GM20431 (cell line): ENCODE data around the gene RANBP3.
"Not testable (repeated sequence)": the region's sequence is repeated elsewhere in the genome, so short reads cannot be mapped to it uniquely, and the experiment has no call there.

Experiments
- in situ Hi-C: fragments of 300-500 bp; cut with MseI, MboI; formaldehyde crosslinking; loops from one replicate; pipeline ENCODE4 v1.15.0; 2020; ENCODE audit warnings: low sequenced_read_pairs; ENCODE audit not compliant: unreplicated experiment

The RANBP3 gene

DNA sequence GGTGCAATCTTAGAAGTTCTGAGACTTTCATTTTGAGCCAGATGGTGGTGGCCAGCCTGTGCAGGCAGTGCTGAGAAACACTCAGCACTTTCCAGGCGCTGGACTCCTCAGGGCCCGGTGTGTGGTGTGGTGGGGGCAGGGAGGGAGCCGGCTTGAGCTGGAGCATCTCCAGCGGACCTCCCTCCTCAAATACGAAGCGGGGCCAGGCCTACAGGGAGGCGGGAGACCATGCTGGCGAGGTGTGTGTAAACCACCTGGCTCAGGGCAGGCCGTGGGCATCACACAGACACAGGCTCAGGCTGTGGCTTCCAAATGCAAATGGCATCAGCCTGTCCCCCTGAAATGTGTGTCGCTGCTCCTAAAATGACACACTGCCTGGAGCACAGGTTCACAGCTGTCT is 33.3 kb upstream of the RANBP3 start:
- in situ Hi-C loops: loop anchor here (10.0 kb wide), 1 partner anchor 206 kb away; the partner anchor contains the start of gene NRTN

DNA sequence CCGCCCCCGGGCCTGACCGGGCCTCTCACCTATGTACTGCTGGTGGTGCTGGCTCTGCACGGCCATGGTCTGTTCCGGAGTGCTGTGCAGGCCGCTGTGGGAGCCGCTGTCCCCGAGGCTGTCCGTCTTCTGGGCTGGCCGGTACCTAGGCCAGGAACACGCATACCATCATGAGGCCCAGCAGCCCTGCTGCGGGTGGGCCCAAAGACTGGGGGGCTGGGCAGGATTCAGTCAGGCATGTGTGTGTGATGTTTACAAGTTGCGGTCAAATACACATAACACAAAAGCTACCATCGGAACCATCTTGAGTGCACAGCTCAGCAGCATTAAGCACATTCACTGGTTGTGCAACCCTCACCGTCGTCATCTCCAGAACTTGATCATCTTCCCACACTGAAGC is 32.2 kb upstream of the RANBP3 start:
- in situ Hi-C loops: loop anchor here (10.0 kb wide), 1 partner anchor 205 kb away; the partner anchor contains the start of gene NRTN

DNA sequence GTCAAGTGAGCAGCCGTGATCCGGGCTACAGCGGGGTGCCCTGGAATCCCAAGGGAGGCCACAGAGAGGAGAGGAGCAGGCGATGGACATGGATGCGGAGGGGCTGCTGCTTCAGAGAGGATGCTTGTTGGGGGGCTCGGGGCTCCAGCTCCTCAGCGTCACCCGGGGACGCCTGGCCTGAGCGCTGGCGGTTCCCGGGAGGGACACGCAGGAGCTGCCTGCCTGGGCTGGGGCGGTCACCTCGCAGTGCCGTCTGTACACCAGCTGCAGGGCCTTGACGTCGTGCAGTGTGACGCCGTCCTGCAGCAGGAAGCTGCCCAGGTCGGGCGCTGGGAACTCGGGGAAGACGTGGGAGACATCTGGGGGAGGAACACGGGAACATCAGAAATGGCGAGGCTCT is 29.9 kb upstream of the RANBP3 start:
- in situ Hi-C loops: no loop called here

DNA sequence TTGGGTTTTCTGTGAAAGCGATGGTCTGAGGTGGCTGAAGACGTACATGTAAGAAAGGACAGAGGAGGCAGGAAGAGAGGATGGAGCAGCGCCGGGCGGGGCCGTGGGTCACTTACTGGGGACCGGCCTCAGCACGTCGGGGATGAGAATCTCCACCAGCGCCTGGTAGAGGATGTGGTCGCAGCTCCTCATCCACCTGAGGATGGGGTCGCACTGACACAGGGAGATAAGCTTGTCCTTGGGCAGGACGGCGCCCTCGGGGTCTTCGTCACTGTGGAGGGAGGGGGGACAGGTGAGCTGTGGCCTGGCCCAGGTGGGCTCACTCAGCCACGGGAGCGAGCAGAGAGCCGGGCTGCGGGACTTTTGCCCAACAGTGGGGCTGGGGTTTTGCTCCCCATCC is 29.0 kb upstream of the RANBP3 start:
- in situ Hi-C loops: no loop called here

DNA sequence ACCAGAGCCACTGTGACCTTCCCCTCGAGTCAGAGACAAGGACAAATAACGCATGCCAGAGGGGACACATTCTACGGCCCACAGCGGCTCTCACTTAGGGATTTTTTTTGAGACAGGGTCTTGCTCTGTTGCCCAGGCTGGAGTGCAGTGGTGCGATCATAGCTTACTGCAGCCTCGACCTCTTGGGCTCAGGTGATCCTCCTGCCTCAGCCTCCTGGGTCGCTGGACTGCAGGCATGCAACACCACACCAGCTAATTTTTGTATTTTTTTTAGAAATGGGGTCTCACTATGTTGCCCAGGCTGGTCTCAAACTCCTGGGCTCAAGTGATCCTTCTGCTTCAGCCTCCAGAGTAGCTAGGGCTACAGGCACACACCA is 28.1 kb upstream of the RANBP3 start:
- in situ Hi-C loops: not testable (repeated sequence)

DNA sequence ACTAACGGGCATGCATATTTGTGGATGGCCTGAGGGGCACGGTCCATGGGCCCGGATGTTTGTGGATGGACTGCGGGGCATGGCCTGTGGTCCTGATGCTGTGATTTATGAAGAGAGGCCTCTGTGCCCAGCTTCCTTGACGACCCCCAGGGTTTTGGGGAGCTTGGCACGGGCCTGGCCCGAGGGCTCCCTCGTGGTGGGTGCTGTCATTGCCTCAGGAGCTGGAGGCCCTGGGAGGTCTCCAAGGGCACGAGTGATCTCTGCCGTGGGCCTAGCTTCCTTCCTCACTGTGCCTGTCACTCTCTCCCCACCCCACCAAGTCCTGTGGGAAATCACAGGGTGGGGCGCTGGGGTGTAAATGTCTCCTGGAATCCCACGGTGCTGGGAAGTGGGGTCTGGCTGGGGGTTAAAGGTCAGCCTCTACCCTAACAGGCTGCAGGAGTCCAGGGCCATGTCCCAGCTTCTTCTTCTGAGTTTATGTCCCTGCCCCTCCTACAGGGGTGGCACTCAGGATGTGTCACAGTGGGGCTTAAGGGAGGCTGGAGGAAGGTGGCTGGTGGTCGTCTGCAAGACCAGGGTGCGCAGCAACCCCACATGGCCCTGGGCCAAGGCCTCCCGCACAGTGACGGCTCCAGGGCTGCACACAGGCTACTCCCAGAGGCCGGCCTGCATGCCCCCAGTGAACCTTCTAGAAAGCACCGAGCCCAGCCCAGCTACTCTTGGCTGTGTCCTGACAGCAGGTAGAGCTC is 27.6 kb upstream of the RANBP3 start:
- in situ Hi-C loops: no loop called here

DNA sequence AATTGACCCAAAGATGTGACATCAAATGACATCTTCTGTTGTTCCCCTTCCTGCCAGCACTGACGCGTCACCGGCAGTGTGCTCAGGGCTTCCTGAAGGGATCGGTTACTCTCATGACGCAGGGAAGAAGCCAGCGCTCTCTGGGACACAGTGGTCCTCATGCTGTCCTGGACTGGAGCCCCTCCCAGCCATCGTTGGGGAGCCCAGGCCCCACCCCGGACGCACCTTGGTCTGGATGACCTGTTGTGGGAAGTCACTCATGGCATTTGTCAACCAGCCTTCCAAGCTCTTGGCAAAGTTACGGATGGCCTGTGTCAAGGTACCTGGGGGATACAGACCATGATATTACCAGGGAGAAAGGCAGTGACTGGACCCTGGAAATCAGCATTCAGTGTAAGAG is 26.0 kb upstream of the RANBP3 start:
- in situ Hi-C loops: no loop called here

DNA sequence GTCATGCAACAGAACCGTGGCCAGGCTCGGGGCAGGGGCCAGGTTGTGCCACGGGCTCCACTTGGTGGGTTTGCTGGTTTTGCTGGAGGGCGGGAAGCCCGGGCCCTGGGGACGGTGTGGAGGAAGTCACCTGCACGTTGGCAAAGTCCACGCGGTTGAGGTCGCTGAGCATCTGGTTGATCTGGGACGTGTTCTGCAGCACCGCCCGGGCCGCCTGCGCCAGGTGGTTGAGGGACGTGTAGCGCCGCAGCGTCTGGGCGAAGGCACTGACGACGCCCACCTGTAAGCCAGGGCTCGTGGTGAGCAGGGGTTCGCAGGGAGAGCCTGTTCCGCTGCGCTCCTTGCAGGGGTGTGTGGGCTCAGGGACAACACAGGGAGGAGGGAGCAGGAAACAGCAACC is 24.7 kb upstream of the RANBP3 start:
- in situ Hi-C loops: no loop called here

DNA sequence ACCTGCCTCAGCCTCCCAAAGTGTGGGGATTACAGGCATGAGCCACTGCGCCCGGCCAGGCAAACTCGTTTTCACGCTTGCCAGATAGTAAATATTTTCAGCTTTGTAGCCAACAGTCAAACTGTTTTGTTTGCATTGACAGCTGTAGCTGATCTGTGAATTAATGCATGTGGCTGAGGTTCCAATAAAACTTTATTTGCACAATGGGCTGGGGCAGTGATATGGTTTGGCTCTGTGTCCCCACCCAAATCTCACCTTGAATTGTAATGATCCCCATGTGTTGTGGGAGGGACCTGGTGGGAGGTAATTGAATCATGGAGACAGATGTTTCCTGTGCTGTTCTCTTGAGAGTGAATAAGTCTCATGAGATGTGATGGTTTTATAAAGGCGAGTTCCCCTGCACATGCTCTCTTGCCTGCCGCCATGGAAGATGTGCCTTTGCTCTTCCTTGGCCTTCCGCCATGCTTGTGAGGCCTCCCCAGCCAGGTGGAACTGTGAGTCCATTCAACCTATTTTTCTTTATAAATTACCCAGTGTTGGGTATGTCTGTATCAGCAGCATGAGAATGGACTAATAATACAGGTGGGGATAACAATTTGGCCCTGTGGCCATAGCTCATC is 22.4 kb upstream of the RANBP3 start:
- in situ Hi-C loops: no loop called here

DNA sequence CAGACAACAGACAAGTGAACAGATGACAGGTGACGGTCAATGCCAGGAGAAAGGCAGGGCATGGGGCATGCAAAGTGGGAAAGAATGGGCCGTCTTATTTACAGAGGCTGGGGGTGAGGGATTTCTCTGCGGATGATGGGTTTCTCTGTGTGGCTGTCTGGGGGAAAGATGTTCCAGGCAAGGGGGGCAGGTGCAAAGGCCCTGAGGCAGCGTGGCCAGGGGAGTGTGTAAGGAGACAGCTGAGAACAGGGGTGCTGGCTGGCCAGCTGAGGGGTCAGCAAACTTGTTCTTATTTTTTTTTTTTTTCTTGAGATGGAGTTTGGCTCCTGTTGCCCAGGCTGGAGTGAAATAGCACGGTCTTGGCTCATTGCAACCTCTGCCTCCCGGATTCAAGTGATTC is 21.8 kb upstream of the RANBP3 start:
- in situ Hi-C loops: no loop called here

DNA sequence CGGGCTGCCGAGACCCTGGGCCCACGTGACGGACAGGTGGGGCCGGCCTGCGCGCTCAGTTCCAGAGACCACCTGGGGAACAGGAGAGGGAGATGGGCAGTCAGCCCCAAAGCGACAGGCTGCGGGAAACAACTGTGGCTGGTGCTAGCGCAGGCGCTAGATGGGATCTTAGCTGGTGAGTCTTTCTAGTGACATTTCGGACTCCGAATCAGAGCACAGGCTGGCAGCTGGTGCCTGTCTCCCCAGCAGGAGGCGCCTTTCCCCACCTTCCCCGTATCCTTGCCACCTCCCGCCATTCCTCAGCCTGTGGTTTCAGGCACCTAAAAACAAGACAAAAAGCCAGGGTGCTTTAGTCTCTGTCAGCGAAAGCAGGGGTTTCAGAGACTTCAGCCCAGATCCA is 19.4 kb upstream of the RANBP3 start:
- in situ Hi-C loops: no loop called here

DNA sequence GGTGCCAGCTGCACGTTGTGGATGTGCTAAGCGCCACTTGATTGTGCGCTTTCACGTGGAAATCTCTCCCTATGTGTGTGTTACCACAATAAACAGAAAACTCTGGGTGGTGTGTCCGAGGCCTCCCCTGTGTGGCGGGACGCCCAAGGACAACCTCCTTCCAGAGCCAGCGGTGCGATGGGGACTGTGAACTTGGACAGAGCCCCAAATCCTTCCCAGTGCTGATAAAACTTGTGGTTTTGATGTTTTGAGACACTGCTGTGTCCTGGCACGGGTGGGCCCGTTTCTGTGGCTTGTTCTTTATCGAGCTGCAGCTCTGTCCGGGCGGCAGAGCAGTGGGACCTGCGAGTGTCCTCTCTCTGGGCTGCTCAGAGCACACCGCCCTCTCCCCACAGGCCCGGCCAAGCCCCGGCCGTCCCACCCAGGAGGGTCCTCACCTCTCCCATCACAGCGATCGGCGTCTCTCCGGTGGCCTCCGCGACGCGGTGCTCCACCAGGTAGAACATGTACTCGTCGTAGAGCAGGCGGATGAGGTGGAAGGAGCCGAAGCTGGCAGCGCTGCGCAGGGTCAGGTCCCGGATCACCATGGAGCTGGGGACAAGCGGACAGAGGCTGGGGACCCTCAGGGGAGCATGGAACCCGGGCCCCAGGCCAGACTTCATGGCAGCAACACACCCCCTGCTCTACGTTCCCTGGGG is 18.8 kb upstream of the RANBP3 start:
- in situ Hi-C loops: no loop called here

DNA sequence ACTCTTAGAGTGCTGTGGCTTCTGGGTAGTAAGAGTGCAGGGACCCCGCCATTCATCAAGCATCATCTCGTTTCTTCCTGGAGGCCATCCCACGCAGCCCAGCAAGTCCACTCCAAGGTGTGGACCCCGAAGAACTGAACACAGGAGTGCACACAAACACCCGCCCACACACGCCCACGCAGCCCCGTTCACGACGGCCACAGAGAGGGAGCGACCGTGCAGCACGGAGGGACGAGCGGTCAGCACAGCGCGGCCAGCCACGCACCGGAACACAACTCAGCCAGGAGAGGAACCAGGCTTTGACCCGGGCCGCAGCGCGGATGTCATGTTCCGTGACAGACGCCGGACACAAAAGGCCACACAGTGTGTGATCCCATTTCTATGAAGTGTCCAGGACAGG is 18.2 kb upstream of the RANBP3 start:
- in situ Hi-C loops: no loop called here

DNA sequence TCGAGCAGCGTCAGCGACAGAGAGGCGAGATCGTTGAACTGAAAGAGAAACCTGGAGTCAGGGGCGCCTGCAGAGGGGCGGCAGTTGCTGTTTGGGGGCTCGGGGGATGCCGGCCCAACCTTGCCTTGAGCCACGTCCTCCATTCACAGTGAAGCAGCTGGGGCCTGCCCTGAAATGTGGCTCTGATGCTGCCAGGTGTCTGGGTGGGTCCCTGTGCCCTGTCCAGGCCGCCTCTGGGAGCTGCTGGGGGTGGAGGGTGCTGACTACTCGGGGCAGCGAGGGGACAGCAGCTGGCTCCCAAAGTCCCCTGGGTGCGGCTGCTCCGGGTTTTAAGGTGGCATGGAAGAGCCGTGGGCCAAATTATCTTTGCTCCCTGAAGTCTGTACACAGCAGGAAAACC is 17.7 kb upstream of the RANBP3 start:
- in situ Hi-C loops: no loop called here

DNA sequence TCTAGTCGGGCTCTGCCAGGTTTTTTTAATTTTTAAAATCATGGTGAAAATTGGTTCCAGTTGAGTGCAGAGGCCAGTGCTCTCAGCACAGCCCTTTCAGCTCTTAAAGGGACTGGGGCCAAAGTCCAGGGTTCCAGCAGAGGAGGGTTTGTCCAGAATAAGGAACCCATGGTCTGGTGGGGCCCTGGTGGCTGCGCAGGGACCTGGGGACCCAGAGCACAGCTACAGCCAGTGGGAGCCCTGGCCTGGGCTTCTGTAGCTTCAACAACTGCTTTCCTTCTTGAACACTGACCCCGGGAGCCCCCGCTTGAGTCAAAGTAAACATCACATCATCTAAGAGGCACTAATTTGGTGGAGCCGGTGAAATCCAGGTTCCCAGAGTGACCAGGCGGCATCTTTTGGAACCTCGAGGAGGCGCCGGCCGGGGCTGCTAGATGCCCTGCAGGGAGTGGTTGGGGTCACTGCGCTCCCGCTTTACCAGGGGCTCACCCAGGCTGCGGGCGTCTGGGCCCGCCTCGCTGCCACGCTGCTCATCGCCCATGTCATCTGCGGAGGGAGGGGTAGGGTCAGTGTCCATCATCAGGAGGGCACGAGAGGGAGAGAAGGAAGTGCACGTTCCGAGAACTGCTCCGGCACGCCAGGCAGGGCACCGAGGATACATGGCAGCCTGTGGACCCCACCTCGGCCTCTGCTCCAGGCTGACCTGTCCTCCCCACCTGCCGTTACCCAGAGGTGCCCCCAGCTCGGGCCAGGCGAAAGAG is 16.6 kb upstream of the RANBP3 start:
- in situ Hi-C loops: no loop called here

DNA sequence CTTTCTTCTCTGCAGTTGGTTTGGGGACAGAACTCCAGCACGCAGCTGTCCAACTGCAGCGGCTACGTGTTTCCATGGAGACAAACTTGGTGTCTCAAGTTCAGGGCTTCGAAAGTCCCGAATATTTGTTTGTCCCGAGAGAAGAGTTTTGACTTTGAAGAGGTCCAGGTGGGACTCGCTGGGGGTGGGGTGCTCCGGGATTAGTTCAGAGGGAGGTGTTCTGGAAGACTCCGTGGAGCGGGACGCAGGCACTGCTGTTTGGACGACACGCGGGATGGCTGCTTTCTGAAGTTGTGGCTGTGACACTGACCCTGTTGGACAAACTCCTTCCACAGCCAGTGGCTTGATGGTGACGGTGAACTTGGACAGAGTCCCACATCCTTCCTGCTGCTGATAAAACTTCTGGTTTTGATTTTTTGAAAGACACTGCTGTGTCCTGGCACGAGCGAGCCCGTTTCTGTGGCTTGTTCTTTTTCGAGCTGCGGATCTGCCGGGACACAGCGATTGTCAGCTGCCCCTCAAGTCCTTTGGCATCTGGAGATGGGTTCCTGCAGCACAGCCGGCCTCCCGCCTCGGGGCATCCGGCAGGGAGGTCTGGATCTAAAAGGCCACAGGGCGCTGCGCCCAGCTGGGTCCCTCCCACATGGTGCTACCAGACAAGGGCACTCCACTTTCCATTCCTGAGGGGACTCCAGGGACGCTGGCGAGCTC is 15.9 kb upstream of the RANBP3 start:
- in situ Hi-C loops: no loop called here

DNA sequence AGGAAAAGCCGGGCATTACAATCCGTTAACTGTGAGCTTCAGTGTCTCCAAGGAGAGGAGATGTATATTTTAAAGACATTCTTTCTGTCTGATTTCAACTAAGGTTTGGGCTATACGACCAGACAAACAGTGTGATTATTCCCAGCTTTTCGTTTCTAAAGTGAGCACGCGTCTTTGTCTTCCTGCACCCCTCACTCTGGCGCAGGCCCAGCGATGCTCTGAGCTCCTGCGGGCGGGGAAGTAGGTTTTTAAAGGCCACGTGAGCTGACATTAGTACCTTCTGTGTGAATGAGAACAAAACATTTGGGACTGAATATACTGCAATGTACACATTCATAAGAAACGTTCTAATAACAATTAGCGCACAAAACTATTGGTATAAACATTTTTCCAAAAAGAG is 15.3 kb upstream of the RANBP3 start:
- in situ Hi-C loops: no loop called here

DNA sequence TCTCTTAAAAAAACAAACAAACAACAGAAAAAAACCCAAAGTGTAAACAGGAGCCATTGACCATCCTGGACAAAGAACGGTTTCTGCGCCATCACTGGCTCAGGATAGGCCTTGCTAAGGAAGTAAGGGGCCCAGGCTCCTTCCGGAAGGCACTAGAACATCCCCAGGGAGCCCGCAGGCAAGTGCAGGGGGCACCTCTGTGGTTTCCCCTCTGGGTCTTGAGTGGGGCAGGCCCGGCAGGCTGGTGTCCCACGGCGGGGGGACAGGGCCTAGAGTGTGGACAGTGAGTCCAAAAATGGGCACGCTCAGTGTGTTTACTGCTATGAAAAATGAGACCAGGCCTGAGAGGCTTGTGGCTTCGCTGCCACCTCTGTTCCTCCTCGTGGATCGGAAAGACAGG is 14.8 kb upstream of the RANBP3 start:
- in situ Hi-C loops: no loop called here

DNA sequence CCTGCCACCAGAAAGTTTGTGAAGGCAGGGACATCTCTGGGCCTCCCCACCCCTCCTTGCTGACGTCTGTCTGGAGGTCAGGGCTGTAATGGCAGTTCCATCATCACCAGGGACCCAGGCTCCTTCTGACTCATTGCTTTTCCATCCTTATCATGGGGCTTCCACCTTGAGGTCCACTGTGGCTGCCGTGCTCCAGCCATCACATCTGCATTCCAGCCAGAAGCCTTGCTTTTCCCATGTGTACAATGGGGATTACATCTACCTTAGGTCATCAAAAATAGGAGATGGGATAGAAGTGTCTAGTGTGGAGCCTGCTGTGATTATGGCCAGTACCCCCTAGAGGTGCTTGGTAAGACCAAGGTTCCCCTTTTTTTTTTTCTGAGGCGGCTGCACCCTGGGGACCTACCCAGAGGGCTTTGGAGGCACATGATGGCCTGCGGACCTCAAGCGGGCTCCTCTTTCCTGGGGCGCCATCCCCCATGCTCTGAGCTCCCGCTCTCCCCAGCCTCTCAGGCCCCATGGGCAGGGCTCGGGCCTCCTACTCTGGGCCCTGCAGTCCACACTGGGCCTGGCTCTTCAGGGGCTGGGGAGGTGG is 13.4 kb upstream of the RANBP3 start:
- in situ Hi-C loops: no loop called here
